Activated CD4-positive, alpha-beta T cell treated with anti-CD3 and anti-CD28 coated beads for 1 hour (primary cell): ENCODE data around the gene TRHDE.

Source experiments
- DNase-seq: peaks from one replicate; pipeline ENCODE4 v3.0.0-alpha.2; 2020

The TRHDE gene

DNA sequence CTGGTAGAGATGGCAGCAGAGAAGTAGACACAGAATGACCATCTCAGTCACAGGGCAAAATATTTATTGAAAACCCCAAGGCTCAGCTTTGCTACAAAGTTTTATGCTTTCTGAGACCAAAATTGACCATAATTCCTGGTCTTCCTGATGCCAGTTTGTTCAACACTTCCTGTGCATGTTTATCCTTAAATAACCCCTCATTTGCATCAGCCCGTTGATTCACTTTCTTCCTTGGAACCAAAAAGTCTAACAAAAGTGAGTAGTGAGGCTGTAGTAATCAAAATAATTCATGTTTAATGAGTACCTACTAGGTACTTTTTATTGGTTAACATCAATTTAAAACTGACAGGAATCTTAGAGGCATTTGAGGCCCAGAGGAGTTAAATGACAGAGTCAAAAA lies 51.7 kb downstream of the TRHDE start:
- no peak for DNase-seq

DNA sequence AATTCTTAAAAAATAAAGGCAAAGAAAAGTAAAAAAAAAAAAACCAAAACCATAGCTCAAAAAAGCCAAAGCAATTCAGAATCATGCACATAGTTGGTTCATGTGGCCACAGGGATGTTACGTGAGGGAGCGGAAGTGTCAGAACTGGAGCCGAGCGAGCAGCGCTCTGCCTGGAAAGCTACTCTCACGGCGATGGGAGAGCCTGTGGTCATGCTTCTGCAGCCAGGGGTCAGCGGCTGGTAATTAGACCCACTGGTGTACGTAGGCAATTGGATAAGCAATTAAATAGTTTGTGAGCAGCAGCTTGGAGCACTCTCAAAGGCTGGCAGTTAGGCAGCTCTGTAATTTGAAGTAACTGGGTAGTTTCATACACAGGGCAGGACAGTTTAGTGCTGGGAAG lies 58.1 kb downstream of the TRHDE start:
- no peak for DNase-seq

DNA sequence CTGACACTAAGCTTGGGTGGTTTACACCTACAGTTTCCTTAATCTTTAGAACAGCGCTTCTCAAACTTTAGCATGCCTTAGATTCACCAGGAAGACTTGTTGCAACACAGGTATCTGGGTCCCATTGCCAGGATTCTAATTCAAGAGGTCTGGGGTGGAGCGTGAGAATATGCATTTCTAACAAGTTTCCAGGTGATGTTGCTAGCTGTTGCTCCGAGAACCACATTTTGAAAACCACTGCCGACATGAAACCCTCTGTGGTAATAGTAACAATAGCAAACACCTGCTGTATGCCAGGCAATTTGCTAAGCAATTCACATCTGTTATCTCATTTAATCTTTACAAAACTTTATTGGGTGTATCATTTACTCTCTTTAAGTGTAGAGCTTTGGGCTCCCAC lies 58.6 kb downstream of the TRHDE start:
- no peak for DNase-seq

DNA sequence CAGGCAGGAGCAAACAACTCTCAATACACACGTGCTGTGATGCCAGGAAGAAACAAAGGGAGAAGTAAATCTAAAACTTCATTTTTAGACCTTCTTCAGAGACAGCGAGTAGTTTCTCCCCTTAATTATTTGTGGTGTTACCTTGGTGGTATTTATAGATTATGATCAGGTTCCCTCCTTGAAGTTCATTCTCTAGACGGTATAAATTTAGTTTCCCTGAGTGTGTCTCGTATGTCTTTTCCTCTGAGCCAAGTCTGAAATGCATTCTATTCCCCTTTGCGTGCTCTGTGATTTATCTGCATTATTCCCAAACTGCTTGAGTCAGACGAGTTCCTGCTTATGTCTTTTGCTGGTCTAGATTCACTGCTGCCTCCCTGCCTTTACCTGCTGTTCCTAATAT lies 65.2 kb downstream of the TRHDE start:
- DNase-seq = no peak

DNA sequence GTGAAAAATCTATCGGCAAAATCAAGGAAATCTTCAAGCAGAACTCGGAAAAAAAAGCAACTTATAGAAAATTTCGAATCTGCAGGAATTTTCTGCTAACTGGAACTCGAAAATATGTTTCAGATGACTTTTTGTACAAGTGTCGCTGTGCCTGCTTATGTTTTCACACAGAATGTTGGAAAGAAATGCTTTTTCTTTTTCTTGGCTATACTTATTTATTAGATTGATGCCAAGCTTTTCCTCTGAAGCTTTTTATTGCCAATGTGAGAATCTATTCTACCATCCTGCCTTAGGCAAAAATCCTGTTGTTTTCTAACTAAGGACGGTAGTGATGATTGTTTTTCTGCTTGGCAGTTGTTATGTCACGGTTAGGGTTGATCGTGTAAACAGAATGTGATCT lies 65.8 kb downstream of the TRHDE start:
- no peak for DNase-seq

DNA sequence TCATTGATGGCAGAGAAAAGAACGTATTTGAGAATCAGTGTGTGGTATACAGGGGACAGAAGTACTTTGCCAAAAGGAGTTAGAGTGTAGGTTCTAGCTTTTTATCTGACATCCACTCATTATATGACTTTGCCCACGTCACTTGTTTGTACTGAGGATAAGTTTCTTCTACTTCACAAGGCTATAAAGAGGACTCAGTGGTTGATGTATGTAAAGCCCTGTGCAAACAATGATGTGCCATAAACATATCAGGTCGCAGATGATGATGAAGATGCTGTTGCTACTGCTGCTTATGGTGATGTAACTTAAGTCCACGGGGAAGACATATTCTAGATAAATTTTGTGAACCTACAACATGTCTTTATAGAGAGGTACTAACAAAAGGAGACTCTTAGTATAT lies 66.3 kb downstream of the TRHDE start:
- DNase-seq = no peak

DNA sequence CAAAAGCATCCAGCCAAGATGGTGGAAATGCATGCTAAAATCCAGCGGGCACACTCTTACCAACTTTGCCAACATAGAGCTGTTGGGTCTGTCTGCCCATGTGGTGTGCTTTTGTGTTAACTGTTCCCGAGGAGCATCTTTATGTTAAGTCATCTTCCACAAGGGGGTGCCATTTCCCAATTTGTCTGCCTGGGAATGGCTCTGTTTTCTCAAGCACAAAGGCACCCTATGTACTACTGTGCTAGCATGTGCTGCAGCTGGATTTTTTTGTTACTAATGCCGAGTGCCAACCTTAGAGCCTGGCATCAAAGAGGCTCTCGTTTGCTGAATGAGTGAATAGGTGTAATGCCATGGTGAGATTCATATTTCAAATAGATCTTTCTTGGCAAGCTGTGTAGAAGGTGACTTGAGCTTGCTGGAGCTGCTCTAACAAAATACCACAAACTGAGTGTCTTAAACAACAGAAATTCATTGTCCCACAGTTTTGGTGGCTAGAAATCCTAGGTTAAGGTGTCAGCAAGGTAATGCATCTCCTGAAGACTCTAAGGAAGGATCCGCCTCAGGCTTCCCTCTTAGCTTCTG lies 74.3 kb downstream of the TRHDE start:
- DNase-seq = no peak

DNA sequence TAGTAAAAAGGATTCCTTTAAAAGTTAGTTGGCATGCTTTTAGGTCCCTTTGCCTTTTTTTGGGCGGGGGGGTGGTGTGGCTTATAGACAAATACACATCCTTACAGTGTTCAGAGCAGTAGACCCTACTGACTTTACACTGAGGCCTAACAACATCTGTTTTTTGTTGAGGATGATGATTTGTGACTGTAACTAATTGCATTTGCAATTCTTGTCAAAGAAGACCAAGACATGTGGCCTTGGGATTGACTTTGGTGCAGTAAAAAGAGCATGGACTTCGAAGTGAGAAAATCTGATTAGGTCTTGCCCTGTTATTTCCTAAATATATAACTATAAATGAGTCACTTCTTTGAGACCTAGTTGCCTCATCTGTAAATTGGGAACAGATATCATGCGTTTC lies 77.3 kb downstream of the TRHDE start:
- DNase-seq = no peak

DNA sequence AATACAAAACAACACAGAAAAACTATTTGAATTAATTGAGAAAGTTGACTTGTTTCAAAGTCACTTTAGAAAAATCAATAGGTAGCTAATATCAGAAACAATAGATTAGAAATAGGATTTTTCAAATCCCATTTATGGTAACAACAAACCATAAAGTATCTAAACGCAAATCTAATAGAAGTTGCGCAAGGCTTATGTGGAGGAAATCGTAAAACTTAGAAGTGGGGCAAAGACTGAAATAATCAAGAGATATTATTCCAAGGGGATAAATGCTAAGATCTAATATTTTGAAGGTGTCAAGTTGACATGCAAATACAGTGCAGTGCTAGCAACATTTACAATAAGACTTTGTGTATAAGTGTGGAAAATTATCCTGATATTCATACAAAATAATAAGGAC lies 87.2 kb downstream of the TRHDE start:
- DNase-seq = no peak

DNA sequence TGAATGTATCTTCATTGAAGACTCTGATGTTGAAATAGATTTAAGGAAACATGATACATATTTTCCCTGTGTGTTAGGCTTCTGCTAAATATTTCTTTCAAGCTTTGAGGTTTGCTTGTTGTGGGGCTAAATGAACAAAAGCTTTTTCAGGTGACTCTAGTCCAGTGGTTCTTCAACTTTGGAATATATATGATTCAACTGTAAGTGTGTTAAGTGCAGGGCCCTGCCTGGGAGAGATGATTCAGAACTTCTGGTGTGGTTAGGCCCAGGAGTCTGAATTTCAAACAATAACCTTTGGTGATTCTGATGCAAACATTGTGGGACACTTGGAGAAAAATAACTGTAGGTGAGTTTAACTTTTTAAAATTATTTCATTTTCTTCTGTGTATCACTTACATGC lies 93.0 kb downstream of the TRHDE start:
- no peak for DNase-seq

DNA sequence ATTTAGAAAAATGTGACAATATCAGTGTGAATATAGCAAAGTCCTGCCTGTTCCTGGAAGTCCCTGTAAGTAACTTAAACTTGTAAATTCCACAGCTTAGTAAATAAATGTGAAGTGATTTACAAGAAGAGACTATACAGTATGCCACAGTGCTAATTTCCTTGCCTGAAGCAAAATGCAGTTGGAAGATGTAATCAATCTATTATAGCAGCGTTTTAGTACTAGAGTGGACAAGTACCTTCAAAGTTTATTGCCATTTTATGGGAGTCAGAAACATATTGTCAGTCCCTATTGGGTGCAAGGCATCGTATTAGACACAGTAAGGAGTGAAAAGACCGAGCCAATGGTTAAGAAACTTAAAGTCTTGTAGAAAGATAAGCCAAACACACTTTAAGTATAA lies 94.1 kb downstream of the TRHDE start:
- DNase-seq = no peak

DNA sequence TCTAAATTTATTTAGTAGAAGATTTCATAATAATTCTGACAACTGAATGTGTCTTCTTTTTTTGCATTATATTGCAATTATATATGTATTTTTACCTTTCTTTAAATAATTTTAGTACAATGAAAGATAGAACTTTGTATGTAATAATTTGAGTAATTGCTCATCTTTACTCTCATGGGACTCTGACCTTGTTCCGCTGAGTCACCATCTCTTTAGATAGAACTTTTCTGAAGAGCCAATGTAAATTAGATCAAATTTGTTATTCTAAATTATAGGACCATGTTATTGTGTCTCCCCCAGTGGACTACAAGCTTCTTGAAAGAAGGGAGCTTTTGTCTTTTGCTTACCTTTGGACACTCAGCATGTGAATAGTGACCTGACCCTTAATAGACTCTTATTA lies 96.1 kb downstream of the TRHDE start:
- no peak for DNase-seq

DNA sequence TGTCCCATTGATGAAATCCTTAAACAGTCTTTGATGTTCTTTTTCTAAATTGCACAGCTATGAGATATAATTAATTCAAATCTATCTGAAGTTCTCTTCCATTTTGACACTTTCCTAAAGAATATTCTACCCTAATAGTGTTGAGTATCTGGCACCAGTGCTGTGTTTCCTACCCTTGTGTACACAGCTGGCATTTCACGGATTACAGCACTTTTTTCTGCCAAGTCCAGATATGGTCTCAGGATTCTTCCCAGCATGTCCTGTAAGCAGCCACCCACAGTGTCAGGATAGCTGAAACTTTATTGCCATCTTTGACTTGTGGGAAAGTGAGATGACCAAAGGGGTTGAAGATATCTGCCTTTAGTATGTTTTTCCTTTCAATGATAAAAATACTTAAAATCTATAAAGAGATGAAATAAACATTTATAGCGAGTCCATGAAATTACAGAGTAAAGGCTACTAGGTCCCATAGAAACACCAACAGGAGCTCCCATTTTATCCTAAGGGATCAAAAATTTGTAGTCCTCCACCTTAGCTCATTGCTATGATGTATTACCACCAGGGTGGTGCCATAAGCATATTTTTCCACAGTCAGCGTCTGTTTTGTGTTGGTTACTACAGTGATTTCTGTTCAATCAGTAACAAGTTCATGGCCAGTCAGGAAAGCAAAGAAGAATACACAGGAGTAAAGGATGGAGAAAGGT lies 96.7 kb downstream of the TRHDE start:
- DNase-seq = no peak

DNA sequence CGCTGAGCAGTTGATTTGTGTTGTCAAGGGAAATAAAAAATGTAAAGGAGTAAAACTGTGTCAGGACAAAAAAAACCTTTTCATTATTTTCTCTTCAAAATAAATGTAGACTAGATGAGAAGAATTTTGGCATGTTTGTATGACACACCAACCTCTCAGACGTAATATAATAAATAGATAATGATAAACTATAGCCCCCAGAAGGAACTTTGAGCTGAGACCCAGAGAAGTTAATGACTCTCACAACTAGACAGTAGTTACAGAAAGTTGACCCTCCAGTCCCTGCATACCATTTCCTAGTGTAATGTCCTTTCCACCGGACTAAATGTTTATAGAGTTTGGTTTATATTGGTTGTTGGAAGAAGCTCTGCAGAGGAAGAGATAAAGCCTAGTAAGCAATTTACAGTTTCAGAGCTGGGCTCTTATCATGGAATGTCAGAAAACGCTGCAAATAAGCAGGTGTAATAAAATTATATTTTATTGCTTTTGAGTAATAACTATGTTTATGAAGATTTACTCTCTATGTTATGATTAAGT lies 97.3 kb downstream of the TRHDE start:
- DNase-seq = no peak

DNA sequence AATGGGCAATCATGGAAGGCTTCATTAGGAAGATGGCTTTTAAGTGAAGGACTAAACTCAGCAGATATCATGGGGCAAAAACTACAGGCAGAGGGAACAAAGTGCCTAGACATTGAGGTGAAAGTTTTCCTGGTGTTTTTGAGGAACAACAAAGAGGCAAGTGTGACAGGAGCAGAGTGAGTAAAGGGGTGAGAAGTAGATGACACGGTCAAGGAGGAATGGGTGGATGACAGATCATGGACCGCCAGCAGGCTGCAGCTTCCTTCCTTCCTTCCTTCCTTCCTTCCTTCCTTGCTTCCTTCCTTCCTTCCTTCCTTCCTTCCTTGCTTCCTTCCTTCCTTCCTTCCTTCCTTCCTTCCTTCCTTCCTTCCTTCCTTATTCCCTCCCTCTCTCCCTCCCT lies 108.3 kb downstream of the TRHDE start:
- DNase-seq = no peak

DNA sequence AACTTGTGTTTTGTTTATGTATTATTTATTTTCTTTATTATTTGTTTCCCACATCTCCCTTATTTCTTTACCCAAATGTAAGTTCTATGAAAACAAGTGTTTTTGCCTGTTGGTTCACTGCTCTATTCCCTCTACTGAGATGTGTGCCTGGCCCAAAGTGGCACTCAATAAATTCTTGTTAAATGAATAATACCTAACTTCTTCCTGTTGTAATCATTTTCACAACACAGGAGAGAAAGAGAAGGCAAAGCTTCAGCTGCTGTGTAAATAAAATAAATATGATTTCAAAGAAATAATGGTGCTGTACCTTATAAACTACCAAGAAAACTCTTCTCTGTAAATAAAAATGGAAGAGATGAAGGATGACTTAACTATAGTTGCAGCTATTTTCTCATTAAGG lies 116.2 kb downstream of the TRHDE start:
- no peak for DNase-seq

DNA sequence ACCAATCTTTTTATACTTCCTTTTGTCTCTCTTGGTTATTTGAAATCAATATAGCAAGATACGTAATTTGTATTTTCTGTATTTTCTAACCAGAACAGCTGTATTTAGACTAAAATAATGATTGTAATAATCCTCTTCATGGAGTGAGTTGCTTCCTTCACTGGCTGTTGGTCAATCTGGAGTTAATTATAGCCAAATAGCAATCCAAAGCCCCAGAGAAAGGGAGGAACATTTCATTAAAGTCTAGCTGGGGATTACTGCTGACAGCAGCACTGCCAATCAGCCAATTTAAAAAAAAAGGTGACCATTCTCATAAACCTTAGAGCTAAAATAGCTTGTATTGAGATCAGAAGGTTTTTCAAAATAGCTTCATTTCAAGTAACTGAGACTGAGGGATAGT lies 118.0 kb downstream of the TRHDE start:
- no peak for DNase-seq

DNA sequence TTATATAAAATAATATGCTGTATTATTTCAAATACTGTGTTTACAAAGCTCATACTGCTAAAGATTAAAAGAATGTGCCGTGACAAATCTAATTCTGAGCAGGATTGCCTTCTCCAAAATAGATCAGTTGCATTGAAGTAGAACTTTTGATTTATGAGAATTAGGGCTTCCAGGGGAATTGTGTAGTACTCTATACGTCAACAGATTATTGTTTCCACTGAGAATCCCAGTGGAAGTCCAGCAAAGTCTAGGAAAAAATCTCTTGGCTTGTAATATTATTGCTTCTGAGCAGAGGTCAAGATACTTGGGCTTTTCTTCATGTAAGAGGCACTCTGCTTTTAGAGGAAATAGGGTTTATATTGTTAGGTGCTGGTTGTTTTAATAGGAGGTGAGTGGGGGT lies 133.9 kb downstream of the TRHDE start:
- no peak for DNase-seq

DNA sequence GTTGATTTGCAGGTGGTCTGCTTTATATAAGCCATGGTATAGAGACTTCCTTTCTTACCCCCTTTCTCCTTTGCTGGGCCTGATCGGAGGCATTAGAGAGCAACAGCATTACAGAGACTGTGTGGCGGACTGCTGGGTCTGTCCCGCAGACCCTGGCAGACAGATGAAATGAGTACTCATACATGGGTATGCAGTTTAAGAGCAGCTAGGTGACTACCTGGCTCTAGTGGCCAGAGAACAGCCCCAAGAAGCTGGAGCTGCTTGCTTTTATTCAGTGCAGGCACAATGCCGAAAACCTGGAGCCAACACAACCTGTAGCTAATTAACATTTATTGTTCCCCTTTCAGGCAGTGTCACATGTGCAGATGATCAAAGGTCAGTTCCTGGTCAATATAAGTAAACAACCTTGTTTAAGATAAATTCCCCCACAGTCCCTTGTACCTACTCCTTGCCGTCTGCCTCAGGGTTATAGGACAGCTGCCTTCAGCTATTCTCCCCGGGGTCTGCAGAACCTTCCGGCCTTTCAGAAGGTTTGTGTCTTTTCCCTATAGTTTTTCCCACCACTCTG lies 160.0 kb downstream of the TRHDE start:
- DNase-seq = no peak

DNA sequence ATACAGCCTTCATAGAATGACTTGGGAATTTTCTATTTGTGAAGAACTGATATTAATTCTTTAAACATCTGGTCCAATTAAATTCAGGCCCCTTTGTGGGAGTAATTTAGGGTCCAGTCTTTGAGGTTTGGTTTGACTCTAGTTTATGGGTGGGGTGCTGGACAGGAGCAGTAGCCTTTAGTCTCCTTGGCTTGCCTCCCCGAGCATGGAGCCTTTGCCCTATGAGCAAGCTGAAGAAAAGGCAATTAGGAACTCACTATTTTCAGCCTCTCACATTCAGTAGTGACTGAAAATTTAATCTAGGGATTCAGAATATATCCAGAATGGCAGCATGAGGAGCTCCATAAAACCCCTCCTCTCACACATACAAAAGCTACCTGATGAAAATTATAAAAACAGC lies 161.1 kb downstream of the TRHDE start:
- DNase-seq = no peak

DNA sequence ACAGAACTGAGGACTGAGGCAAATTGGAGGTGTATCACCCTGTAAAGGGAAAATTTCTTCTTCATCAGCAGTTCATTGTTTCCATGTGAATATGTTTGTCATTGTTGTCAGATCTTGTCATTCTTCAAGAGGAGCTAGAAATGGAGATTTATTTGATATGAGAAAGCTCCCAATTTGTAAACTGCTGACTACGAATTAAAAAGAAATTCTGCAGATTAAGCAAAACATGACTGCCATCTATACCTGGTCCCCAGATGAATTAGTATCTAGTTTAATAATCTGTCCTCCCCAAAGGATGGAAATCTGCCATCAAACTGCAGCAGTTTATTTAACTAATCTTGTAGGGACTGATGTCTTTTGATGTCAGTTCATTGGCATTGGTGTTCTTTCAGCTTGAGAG lies 162.8 kb downstream of the TRHDE start:
- DNase-seq = no peak

DNA sequence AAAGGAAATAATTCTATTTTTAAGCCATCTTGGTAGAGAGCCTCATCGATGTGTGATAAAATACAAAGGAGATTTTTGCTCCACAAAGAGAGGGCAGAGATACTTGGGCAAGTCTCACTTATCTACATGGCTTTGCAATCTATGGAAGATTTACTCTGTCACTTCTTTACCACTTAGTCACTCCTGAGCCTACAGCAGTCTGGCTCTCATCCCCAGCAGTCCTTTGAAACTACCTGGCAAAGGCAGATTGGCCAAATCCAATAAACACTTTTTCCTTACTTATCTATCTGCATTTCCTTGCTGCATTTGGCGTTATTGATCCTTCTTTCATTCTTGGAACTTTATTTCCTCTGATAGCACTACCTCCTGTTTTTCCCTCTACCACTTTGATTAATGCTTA lies 170.0 kb downstream of the TRHDE start:
- no peak for DNase-seq

DNA sequence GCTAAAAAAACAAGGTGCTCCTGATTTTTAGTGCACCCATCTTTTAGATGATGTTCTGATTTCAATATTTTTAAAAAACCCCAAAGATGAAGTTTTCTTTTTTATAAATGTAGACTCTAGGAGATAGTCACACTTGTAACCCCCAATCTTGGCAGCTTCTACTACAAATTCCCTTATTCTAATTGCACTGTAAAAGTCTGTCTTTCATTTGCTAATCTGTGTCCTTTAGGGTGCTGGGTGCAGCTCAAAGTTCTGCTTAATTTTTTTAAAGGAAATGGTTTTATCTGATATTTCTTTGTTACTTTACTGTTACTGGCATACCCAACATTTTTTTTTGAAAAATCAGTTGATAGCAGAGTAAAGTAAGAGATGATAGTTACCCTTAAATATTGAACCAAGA lies 172.0 kb downstream of the TRHDE start:
- no peak for DNase-seq

DNA sequence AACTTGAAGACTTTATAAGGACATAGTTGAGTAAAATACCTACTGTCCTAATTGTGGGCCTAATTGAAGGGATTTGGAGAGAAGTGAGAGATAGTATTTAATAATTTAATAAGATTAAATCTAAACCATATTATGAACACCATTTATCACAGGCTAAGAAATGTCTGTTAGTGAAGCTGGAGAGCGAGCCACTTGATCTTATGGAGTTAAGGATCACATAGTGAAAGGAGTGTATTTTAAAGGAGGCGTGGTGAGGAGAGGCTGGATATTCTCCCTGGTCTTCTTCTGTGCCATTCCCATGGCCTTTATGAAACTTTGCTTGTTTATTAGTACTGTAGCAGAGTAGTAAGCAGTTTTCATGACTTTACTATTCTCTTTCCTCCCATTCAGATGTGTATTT lies 172.4 kb downstream of the TRHDE start:
- no peak for DNase-seq

DNA sequence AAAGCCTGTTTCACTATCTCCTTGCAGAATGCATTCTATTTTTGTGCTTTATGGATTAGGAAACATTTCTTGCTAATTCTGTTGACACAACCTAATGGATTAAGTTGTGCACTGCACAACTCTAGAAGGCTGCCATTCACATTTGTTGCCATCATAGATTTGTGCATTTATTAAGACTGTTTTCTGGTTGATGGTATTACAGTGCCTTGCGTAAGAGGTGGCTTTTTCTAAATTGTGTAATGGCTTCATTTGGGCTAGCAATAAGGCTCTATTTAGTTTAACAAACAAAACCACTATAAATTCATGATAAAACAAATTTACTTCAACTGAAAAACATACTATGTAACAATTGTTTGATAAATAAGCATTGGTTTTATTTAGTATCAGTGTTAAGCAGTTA lies 175.9 kb downstream of the TRHDE start:
- DNase-seq = no peak
